Glomerular visceral epithelial cell (primary cell): ENCODE results near the gene RNF123.
A peak's percentile ranks its signal among the peaks of the same experiment; 100 is the strongest.

Experiments
- DNase-seq: peaks from one replicate; pipeline ENCODE4 v3.0.0-alpha.2; 2016; ENCODE audit errors: extremely low spot score

Gene RNF123

DNA sequence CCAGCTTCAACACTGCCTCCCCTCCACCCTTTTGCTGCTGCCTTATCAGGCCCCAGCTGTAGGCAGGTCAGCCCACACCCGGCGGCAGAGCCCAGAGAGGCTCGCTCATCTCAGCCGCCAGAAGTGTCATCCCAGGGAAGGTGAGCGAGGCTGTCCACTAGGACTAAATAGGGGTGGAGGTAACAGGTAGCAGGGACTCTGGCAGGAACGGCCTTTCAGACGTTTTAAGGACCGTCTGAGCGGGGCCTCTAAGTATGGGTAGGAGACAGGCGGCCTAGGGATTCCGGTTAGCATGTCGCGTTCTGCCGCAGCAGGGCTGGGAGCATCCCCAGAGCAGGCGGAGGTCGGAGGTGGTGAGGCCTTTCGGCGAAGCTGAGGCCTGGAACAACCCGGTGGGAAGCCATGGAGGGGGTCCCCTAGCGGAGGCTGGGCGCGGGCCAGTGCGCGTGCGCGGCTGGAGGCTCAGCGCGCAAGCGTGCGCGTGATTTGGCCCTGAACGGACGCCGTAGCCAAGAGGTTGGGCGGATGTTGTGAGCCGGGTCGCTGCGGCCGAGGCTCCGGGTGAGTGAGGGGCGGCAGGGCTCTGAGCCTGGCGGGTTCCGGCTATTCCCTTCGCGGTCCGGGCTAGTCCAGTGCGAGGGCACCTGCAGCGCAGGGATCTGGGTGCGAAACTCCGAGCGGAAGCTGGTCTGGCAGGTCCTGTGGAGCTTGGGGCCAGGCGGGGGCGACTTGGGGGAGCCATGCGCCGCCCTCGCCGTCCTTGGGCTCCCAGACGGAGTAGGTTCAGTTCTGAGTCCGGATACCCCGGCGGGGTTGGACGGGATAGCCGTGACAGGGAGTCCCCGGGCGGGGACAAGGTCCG lies at the start of gene RNF123, which contains the start of gene MST1:
Gene RNF123, plus strand, starts transcription at position 512 of the 862 bp plus-strand sequence. CDS start 1,609 bp downstream, outside the sequence.
Gene MST1, minus strand, starts transcription at position 429 of the 862 bp plus-strand sequence. CDS start 783 bp downstream, outside the sequence.
- DNase-seq, result peak; percentile 88

GRCh38 chr3:49641292-49641691 lies 48.1 kb upstream of the RNF123 start:
- DNase-seq, result no peak

- no peak for DNase-seq
These were observed 47.2 kb upstream of the RNF123 start for GRCh38 chr3:49641921-49642707.

DNA sequence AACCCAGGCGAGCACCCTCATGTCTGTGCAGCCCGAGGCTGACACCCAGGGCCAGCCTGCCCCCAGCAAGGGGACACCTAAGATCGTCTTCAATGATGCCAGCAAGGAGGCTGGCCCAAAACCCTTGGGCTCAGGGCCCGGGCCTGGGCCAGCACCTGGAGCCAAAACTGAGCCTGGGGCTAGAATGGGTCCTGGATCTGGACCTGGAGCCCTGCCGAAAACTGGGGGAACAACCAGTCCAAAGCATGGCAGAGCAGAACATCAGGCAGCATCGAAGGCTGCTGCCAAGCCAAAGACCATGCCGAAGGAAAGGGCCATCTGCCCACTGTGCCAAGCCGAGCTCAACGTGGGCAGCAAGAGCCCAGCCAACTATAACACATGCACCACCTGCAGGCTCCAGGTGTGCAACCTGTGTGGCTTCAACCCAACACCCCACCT lies 46.6 kb upstream of the RNF123 start:
- no peak for DNase-seq

- no peak for DNase-seq
These were observed 44.7 kb upstream of the RNF123 start for GRCh38 chr3:49644684-49645083.

DNA sequence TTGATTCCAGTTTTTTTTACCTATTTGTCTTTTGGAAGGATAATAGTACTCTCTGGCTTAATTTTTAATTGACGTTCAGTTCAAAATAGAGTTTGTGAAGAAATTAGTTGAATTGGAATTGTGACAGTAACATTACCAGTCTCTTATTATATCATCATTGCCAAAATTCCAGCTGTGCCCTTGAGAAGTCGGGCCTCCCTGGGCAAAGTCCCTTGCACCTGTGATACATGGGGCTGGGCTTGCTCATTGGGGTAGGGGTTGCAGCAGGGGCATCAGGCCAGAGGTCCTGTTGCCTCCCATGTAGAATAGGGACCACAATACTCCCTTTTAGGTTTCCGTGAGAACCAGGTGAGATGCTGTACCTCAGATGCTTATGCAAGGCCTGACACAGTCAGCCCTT lies 43.1 kb upstream of the RNF123 start:
- DNase-seq, result no peak

DNA sequence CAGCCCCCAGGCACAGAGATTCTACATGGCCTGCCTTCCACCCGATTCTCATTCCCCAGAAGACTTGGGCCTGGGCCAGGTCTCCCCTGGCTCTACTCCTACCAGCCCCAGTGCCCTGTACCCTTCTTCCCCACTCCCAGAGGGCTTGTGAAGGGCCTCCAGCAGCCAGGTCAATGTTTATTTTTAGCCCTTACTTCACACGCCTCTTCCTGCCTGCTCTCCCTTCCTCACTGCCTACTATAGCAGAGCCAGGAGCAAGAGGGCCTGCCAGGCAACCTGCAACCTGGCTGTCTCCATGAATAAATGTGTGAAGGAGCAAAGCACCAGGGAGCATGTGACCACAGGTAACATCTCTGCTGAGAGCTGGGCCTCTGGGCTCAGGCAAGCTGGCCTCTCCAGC lies 41.6 kb upstream of the RNF123 start:
- no peak for DNase-seq

DNA sequence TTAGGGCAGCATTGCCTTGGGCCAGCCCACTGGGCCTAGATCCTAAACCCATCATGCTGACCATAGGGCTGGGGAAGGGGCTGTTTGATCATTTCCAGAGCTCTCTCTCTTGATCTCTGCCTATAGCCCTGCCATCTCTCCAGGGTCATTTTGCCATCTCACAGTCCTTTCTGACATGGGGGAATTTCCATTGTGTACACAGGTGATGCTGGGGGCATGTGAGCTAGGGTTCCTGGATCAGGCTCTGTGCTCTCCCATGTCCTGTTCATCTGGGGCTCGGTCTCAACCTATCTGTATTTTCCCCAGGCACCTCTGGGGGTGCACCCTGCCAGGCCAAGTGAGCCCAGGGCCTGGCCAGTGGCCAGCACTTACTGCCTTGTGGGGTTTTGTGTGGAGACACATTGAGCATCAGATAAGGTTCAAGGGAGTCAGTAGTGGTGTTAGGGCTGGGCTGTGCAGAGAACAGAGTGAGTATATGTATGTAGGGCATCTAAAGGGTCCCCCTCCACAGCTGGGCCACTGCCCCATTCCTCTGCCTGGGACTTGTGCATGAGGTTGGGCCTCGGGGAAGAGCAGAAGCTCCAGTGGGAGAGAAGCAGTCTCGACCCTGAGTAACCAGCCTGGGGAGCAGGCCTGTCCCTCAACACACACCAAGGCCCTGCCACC lies 40.9 kb upstream of the RNF123 start:
- no peak for DNase-seq

DNA sequence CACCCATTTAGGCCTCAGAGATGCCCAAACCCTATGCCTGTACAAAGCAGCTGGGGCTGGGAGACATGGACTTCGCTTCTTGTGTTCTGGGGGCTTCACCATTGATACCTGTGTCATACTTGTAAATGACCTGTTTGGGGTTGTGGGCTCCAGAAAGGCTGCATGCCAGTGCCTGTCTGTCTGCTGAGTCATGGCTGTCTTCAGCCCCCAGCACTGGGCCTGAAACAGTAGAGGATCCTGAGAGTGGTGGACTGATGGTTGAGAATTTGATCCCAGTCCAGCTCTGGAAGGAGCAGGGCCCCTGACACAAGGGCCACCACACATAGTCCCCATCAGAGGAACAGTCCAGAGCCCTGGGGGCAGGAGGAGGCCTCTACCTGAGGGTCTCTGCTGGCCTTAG lies 39.8 kb upstream of the RNF123 start:
- DNase-seq, result no peak

- no peak for DNase-seq
These were observed 39.2 kb upstream of the RNF123 start for GRCh38 chr3:49650177-49650576.

- DNase-seq, result no peak
These were observed 38.7 kb upstream of the RNF123 start for GRCh38 chr3:49650637-49651036.

- no peak for DNase-seq
These were observed 37.0 kb upstream of the RNF123 start for GRCh38 chr3:49652218-49652902.

GRCh38 chr3:49652903-49653415 lies 36.4 kb upstream of the RNF123 start:
- no peak for DNase-seq

GRCh38 chr3:49653621-49654020 lies 35.7 kb upstream of the RNF123 start:
- no peak for DNase-seq

DNA sequence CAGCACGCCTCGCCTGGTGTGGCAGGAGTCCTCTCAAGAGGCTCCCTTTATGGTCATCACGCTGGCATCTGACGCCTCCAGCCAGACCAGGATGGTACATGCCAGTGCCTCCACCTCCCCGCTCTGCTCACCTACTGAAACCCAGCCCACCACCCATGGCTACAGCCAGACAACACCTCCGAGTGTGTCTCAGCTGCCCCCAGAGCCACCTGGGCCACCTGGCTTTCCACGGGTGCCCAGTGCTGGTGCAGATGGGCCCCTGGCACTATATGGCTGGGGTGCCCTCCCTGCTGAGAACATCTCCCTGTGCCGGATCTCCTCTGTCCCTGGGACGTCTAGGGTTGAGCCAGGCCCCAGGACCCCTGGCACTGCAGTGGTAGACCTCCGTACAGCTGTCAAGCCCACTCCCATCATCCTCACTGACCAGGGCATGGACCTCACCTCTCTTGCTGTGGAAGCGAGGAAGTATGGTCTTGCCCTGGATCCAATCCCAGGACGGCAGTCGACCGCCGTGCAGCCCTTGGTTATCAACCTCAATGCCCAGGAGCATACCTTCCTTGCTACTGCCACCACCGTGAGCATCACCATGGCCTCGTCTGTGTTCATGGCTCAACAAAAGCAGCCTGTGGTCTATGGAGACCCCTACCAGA lies 35.1 kb upstream of the RNF123 start:
- DNase-seq, result no peak

GRCh38 chr3:49654955-49655556 lies 34.3 kb upstream of the RNF123 start:
- no peak for DNase-seq

- no peak for DNase-seq
These were observed 33.5 kb upstream of the RNF123 start for GRCh38 chr3:49655731-49656285.

DNA sequence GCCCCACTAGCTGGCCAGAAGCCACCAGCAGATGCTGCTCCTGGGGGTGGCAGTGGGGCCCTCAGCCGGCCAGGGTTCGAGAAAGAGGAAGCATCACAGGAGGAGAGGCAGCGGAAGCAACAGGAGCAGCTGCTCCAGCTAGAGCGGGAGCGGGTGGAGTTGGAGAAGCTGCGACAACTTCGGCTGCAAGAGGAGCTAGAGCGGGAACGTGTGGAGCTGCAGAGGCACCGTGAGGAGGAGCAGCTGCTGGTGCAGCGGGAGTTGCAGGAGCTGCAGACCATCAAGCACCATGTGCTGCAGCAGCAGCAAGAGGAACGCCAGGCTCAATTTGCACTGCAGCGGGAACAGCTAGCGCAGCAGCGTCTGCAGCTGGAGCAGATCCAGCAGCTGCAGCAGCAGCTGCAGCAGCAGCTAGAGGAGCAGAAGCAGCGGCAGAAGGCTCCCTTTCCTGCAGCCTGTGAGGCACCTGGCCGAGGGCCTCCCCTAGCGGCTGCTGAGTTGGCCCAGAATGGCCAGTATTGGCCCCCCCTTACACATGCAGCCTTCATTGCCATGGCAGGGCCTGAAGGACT lies 32.7 kb upstream of the RNF123 start:
- DNase-seq, result no peak

DNA sequence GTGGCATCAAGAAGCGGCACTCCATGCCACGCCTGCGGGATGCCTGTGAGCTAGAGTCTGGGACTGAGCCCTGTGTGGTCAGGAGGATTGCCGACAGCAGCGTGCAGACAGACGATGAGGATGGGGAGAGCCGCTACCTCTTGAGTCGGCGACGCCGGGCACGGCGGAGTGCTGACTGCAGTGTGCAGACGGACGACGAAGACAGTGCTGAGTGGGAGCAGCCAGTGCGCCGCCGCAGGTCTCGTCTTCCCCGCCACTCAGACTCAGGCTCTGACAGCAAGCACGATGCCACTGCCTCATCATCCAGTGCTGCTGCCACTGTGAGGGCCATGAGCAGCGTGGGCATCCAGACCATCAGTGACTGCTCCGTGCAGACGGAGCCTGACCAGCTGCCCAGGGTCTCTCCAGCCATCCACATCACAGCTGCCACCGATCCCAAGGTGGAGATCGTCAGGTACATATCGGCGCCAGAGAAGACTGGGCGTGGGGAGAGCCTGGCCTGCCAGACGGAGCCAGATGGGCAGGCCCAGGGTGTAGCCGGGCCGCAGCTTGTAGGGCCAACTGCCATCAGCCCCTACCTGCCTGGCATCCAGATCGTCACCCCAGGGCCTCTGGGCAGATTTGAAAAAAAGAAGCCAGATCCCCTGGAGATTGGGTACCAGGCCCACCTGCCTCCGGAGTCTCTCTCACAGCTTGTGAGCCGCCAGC lies 32.0 kb upstream of the RNF123 start:
- no peak for DNase-seq
